OCI-LY1 (cell line): ENCODE measurements around the gene SLC7A14.

Experiments
- EZH2 ChIP-seq: fragments of 200-600 bp; sonication (generic), shearing (Covaris generic); IDR thresholded peaks from 2 replicates; pipeline ENCODE4 v1.8.0; 2017; ENCODE audit warnings: borderline replicate concordance, mixed run types, mild to moderate bottlenecking, antibody characterized with exemption, low read length, moderate library complexity, mixed read lengths
- TF ChIP-seq, protein P1 (sequence below): fragments of 200-600 bp; sonication (generic), shearing (Covaris generic); IDR thresholded peaks from 2 replicates; pipeline ENCODE4 v1.5.1; 2017; ENCODE audit warnings: mild to moderate bottlenecking, antibody characterized with exemption, low read length, moderate library complexity, mixed read lengths

GRCh38 chr3:170465955-170466354, 119.9 kb downstream of the SLC7A14 start:
- TF ChIP-seq, protein P1, sequence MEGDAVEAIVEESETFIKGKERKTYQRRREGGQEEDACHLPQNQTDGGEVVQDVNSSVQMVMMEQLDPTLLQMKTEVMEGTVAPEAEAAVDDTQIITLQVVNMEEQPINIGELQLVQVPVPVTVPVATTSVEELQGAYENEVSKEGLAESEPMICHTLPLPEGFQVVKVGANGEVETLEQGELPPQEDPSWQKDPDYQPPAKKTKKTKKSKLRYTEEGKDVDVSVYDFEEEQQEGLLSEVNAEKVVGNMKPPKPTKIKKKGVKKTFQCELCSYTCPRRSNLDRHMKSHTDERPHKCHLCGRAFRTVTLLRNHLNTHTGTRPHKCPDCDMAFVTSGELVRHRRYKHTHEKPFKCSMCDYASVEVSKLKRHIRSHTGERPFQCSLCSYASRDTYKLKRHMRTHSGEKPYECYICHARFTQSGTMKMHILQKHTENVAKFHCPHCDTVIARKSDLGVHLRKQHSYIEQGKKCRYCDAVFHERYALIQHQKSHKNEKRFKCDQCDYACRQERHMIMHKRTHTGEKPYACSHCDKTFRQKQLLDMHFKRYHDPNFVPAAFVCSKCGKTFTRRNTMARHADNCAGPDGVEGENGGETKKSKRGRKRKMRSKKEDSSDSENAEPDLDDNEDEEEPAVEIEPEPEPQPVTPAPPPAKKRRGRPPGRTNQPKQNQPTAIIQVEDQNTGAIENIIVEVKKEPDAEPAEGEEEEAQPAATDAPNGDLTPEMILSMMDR = no peak
- TF ChIP-seq EZH2 = no peak
